A549 (cell line): ENCODE measurements around the gene VAMP7. TPM values are rescaled to one million over a fixed set of nuclear protein-coding genes. Genes with fewer than 3 reads are reported as not detected.

Experiments used
- ATAC-seq, 2 experiments: fragments of 200-7000 bp in 1 of 2; fragments of >200 bp in 1 of 2; cut with Nextera tagmentation in 1 of 2; cut with Tn5 transposase in 1 of 2; 3 replicates each; pipeline versions ENCODE4 v1.8.0 to v1.9.1; 2018 to 2020; ENCODE audit warnings: mild to moderate bottlenecking in 1 of 2, moderate library complexity in 1 of 2
- CTCF ChIA-PET: fragments of 300-600 bp; sonication (Branson Sonifier 250); formaldehyde crosslinking; extraction: SDS; loops from one replicate; lab custom pipeline; 2021; ENCODE audit warnings: antibody characterized with exemption, inconsistent platforms; lab: Yijun Ruan, JAX
- POLR2A ChIA-PET: fragments of 350-600 bp; formaldehyde crosslinking; extraction: SDS; loops from one replicate; lab custom pipeline; 2021; ENCODE audit warnings: antibody characterized with exemption, inconsistent platforms; lab: Yijun Ruan, JAX
- DNase-seq, 2 experiments: peaks; one replicate each; pipeline versions ENCODE4 v3.0.0 to v3.0.0-alpha.2; 2011 to 2016; ENCODE audit warnings: low read depth in 1 of 2, low spot score in 1 of 2
- FAIRE-seq: peaks from 2 replicates; lab custom pipeline; 2011; peaks lifted over from hg19 to GRCh38; lab: Jason Lieb, UNC
- H3K27ac ChIP-seq, 2 experiments: fragments of >200 bp; sonication (Bioruptor Twin); formaldehyde crosslinking; 3 replicates each; pipeline ENCODE4 v1.5.1; 2016 to 2017
- H3K4me1 ChIP-seq: fragments of >200 bp; sonication (Bioruptor Twin); formaldehyde crosslinking; 3 replicates; pipeline ENCODE4 v1.6.1; 2016
- H3K4me2 ChIP-seq: fragments of >200 bp; sonication (Bioruptor Twin); formaldehyde crosslinking; 3 replicates; pipeline ENCODE4 v1.6.1; 2016
- H3K4me3 ChIP-seq: fragments of >200 bp; sonication (Bioruptor Twin); formaldehyde crosslinking; 3 replicates; pipeline ENCODE4 v1.5.1; 2016
- H3K9me3 ChIP-seq: fragments of >200 bp; sonication (Bioruptor Twin); formaldehyde crosslinking; 3 replicates; pipeline ENCODE4 v1.6.1; 2016
- BHLHE40 ChIP-seq: IDR thresholded peaks from 2 replicates; pipeline ENCODE4 v1.6.1; 2012; ENCODE audit warnings: low read depth, low read length, inconsistent platforms
- CBX2 ChIP-seq: fragments of 200-600 bp; sonication (generic); IDR thresholded peaks from 2 replicates; pipeline ENCODE4 v1.6.1; 2016; ENCODE audit warnings: low read depth, mild to moderate bottlenecking, borderline replicate concordance
- CBX8 ChIP-seq: fragments of 200-600 bp; sonication (generic); IDR thresholded peaks from 2 replicates; pipeline ENCODE4 v1.6.1; 2016
- CEBPB ChIP-seq, 2 experiments: fragments of >200 bp in 1 of 2; sonication (Bioruptor Twin) in 1 of 2; formaldehyde crosslinking in 1 of 2; IDR thresholded peaks; 2 replicates each; pipeline ENCODE4 v1.6.1; 2012 to 2016
- ESRRA ChIP-seq: fragments of 150-350 bp; IDR thresholded peaks from 2 replicates; pipeline ENCODE4 v1.6.1; 2014; ENCODE audit warnings: mild to moderate bottlenecking, low read length, borderline replicate concordance
- FOSL2 ChIP-seq, 2 experiments: fragments of 450-650 bp in 1 of 2; fragments of >200 bp in 1 of 2; sonication (Bioruptor Twin) in 1 of 2; formaldehyde crosslinking; IDR thresholded peaks; 2 replicates each; pipeline versions ENCODE4 v1.5.0 to v1.6.1; 2016 to 2020; ENCODE audit warnings: mild to moderate bottlenecking in 1 of 2, moderate library complexity in 1 of 2
- FOXS1 ChIP-seq: fragments of 250-450 bp; sonication (Bioruptor Pico); IDR thresholded peaks from 2 replicates; pipeline ENCODE4 v1.5.0; 2020; ENCODE audit warnings: mild to moderate bottlenecking, moderate library complexity
- GATA3 ChIP-seq: IDR thresholded peaks from 2 replicates; pipeline ENCODE4 v1.6.1; 2012; ENCODE audit warnings: borderline replicate concordance
- HDAC2 ChIP-seq: fragments of 200-600 bp; sonication (generic); IDR thresholded peaks from 2 replicates; pipeline ENCODE4 v1.6.1; 2016
- HEYL ChIP-seq: fragments of 250-450 bp; sonication (Bioruptor Pico); IDR thresholded peaks from 2 replicates; pipeline ENCODE4 v1.8.0; 2021; ENCODE audit warnings: mild to moderate bottlenecking, moderate library complexity
- HOXB5 ChIP-seq: fragments of 250-450 bp; sonication (Bioruptor Pico); IDR thresholded peaks from 2 replicates; pipeline ENCODE4 v1.5.0; 2020; ENCODE audit warnings: mild to moderate bottlenecking, moderate library complexity
- JUN ChIP-seq, 2 experiments: fragments of >200 bp; sonication (Bioruptor Twin); formaldehyde crosslinking; IDR thresholded peaks; 2 replicates in 1 of 2; 3 replicates in 1 of 2; pipeline ENCODE4 v1.6.1; 2016 to 2017
- NFE2L2 ChIP-seq: fragments of 150-350 bp; conservative IDR thresholded peaks from 2 replicates; pipeline ENCODE4 v1.6.1; 2014; ENCODE audit warnings: low read length
- NPAS2 ChIP-seq: fragments of 250-450 bp; sonication (Bioruptor Pico); IDR thresholded peaks from 2 replicates; pipeline ENCODE4 v1.8.0; 2022; ENCODE audit warnings: mild to moderate bottlenecking, moderate library complexity, borderline replicate concordance
- PHF8 ChIP-seq: fragments of 200-600 bp; sonication (generic); IDR thresholded peaks from 2 replicates; pipeline ENCODE4 v1.6.1; 2016; ENCODE audit warnings: low read depth, mild to moderate bottlenecking, antibody characterized with exemption, moderate library complexity, borderline replicate concordance
- POLR2A ChIP-seq: IDR thresholded peaks from 2 replicates; pipeline ENCODE4 v1.6.1; 2012; ENCODE audit warnings: mild to moderate bottlenecking, low read length
- RFX5 ChIP-seq: fragments of 450-650 bp; IDR thresholded peaks from 2 replicates; pipeline ENCODE4 v1.7.1; 2014; ENCODE audit warnings: antibody characterized with exemption, mild to moderate bottlenecking, moderate library complexity
- SMC3 ChIP-seq: fragments of >200 bp; sonication (Bioruptor Twin); formaldehyde crosslinking; IDR thresholded peaks from 3 replicates; pipeline ENCODE4 v1.6.1; 2018; ENCODE audit warnings: inconsistent platforms
- SREBF2 ChIP-seq: fragments of 450-650 bp; IDR thresholded peaks from 2 replicates; pipeline ENCODE4 v1.6.1; 2014; ENCODE audit warnings: mild to moderate bottlenecking, moderate library complexity
- TP53 ChIP-seq: fragments of 250-450 bp; sonication (Bioruptor Pico); IDR thresholded peaks from 2 replicates; pipeline ENCODE4 v1.5.0; 2021; ENCODE audit warnings: mild to moderate bottlenecking, moderate library complexity
- ZNF302 ChIP-seq: fragments of 250-450 bp; sonication (Bioruptor Pico); IDR thresholded peaks from 2 replicates; pipeline ENCODE4 v1.9.0; 2021; ENCODE audit warnings: inconsistent platforms, mild to moderate bottlenecking, moderate library complexity
- WGBS: methylation state at CpG from one replicate; pipeline ENCODE4 v1.1.6; 2017; ENCODE audit errors: missing lambda C conversion rate; 5-methylcytosine and 5-hydroxymethylcytosine counted together
- polyA plus RNA-seq, 4 experiments: library from polyadenylated mRNA; depleted of rRNA in 3 of 4; stranded (reverse); fragments of >200 nt; fragmentation: RNase III in 1 of 4; extraction: RNeasy Plus Mini Kit Qiagen cat#74134 plus additional on column Dnase treatment in 1 of 4; gene quantifications; 2 replicates in 3 of 4; 3 replicates in 1 of 4; pipeline ENCODE4 v1.2.3, GENCODE V29; 2011 to 2017
- TF ChIP-seq, protein P1 (sequence below): fragments of >200 bp; sonication (Bioruptor Twin); formaldehyde crosslinking; IDR thresholded peaks from 3 replicates; pipeline ENCODE4 v1.6.1; 2016
- TF ChIP-seq, protein P2 (sequence below): IDR thresholded peaks from 2 replicates; pipeline ENCODE4 v1.6.1; 2012
- TF ChIP-seq, protein P3 (sequence below): fragments of 150-350 bp; IDR thresholded peaks from 2 replicates; pipeline ENCODE4 v1.6.1; 2014; ENCODE audit warnings: low read depth, mild to moderate bottlenecking, low read length
- TF ChIP-seq, protein P4 (sequence below): fragments of 250-450 bp; sonication (Bioruptor Pico); IDR thresholded peaks from 2 replicates; pipeline ENCODE4 v1.5.0; 2020; ENCODE audit warnings: low read depth, mild to moderate bottlenecking, moderate library complexity
- TF ChIP-seq, protein P5 (sequence below): fragments of >200 bp; sonication (Bioruptor Twin); formaldehyde crosslinking; IDR thresholded peaks from 3 replicates; pipeline ENCODE4 v1.5.1; 2016
- TF ChIP-seq, protein P6 (sequence below): IDR thresholded peaks from 2 replicates; pipeline ENCODE4 v1.6.1; 2012; ENCODE audit warnings: low read depth, borderline replicate concordance
- TF ChIP-seq, protein P7 (sequence below): fragments of 250-450 bp; sonication (Bioruptor Pico); IDR thresholded peaks from 2 replicates; pipeline ENCODE4 v1.5.0; 2021; ENCODE audit warnings: mild to moderate bottlenecking, moderate library complexity, borderline replicate concordance

Gene VAMP7
- polyA plus RNA-seq, 2 of the 4 experiments (the other 2 are of a cell fraction): 35.4 to 53.7 TPM

DNA sequence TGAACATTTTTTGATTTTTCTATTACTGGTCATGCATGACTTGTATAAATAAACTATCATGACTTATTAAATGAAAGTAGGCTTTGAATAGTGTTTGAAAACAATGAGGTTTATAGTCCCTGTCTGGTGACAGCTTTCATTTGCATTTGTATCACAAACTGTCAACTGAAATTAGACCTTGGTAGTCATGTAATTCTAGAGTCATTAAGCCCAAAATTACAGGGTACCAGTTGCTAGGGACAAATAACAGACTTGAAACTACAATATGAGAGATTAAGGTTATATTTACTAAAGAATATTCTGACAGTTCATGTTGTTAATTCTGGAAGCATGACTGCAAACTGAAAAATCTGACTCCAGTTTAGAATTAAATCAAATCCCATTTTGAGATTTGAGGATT lies 9.2 kb upstream of the VAMP7 start:
- TF ChIP-seq, protein P1, sequence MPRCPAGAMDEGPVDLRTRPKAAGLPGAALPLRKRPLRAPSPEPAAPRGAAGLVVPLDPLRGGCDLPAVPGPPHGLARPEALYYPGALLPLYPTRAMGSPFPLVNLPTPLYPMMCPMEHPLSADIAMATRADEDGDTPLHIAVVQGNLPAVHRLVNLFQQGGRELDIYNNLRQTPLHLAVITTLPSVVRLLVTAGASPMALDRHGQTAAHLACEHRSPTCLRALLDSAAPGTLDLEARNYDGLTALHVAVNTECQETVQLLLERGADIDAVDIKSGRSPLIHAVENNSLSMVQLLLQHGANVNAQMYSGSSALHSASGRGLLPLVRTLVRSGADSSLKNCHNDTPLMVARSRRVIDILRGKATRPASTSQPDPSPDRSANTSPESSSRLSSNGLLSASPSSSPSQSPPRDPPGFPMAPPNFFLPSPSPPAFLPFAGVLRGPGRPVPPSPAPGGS: no peak
- TF ChIP-seq TP53: no peak
- no peak for TF ChIP-seq HEYL (CRISPR knock-in tag)
- TF ChIP-seq, protein P2, sequence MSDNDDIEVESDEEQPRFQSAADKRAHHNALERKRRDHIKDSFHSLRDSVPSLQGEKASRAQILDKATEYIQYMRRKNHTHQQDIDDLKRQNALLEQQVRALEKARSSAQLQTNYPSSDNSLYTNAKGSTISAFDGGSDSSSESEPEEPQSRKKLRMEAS: no peak
- TF ChIP-seq HOXB5 (CRISPR knock-in tag): no peak
- no peak for TF ChIP-seq NFE2L2
- no peak for TF ChIP-seq POLR2A
- no peak for TF ChIP-seq FOXS1 (CRISPR knock-in tag)
- no peak for TF ChIP-seq GATA3
- no peak for TF ChIP-seq ZNF302 (CRISPR knock-in tag)
- no peak for TF ChIP-seq RFX5
- TF ChIP-seq JUN (IDR thresholded peaks at IDR 0.05): no peak
- TF ChIP-seq ESRRA: no peak
- no peak for TF ChIP-seq SREBF2
- Histone ChIP-seq H3K4me2 (no peak overlapping the region), H3K4me3 (no peak overlapping the region), H3K9me3 (peaks cover 9% of the 10 kb centered on the region; the same call in 2 of the 3 replicates), H3K4me1 (no peaks in the 10 kb centered on the region), H3K27ac (no peak overlapping the region)
- ATAC-seq: no peak
- DNase-seq: no peak
- ChIA-PET POLR2A (no interaction called here), CTCF (no interaction called here)
- no peak for FAIRE-seq

DNA sequence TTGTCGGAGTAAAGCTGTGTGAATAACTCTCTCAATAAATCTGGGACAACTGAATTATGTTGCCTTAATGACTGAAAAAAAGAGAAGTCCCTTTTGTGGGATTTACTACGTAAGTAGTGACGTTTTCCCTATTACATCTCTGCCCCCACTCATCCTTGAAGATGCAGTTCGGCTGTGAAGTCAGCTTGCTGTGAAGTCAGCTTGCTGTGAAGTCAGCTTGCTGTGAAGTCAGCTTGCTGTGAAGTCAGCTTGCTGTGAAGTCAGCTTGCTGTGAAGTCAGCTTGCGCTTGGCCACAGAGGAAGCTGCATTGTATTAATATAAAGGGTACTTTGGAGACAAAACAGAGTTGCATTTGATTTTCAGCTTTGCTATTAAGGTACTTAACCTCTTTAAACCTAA lies 8.0 kb upstream of the VAMP7 start:
- POLR2A ChIA-PET: no interaction called here

More for the DNA sequence above, 8.0 kb upstream of the VAMP7 start:
- no peaks in the 10 kb centered on the region for H3K4me1 ChIP-seq
- peaks cover 4% of the 10 kb centered on the region; the same call in 2 of the 3 replicates for H3K9me3 ChIP-seq
- no peak overlapping the region for H3K27ac ChIP-seq
- FAIRE-seq (no peak), DNase-seq (no peak), ATAC-seq (no peak)
- no peak overlapping the region for H3K4me3 ChIP-seq
- WGBS: 34% methylated on average over 5 of the region's 5 CpGs
- H3K4me2 ChIP-seq: no peak overlapping the region
- CTCF ChIA-PET: no interaction called here
- TF ChIP-seq HDAC2 (no peak), CBX2 (no peak), PHF8 (no peak), CEBPB (IDR thresholded peaks at IDR 0.05) (no peak), CBX8 (no peak), GATA3 (no peak), POLR2A (no peak), SMC3 (no peak), HOXB5 (CRISPR knock-in tag) (no peak), NPAS2 (no peak), FOSL2 (IDR thresholded peaks at IDR 0.05) (no peak), FOSL2 (CRISPR knock-in tag; IDR thresholded peaks at IDR 0.05) (no peak), BHLHE40 (no peak), ESRRA (no peak)
- TF ChIP-seq, protein P3, sequence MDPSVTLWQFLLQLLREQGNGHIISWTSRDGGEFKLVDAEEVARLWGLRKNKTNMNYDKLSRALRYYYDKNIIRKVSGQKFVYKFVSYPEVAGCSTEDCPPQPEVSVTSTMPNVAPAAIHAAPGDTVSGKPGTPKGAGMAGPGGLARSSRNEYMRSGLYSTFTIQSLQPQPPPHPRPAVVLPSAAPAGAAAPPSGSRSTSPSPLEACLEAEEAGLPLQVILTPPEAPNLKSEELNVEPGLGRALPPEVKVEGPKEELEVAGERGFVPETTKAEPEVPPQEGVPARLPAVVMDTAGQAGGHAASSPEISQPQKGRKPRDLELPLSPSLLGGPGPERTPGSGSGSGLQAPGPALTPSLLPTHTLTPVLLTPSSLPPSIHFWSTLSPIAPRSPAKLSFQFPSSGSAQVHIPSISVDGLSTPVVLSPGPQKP: no peak
- TF ChIP-seq, protein P4, sequence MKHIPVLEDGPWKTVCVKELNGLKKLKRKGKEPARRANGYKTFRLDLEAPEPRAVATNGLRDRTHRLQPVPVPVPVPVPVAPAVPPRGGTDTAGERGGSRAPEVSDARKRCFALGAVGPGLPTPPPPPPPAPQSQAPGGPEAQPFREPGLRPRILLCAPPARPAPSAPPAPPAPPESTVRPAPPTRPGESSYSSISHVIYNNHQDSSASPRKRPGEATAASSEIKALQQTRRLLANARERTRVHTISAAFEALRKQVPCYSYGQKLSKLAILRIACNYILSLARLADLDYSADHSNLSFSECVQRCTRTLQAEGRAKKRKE (CRISPR knock-in tag): no peak
- TF ChIP-seq, protein P2: no peak
- TF ChIP-seq, protein P5, sequence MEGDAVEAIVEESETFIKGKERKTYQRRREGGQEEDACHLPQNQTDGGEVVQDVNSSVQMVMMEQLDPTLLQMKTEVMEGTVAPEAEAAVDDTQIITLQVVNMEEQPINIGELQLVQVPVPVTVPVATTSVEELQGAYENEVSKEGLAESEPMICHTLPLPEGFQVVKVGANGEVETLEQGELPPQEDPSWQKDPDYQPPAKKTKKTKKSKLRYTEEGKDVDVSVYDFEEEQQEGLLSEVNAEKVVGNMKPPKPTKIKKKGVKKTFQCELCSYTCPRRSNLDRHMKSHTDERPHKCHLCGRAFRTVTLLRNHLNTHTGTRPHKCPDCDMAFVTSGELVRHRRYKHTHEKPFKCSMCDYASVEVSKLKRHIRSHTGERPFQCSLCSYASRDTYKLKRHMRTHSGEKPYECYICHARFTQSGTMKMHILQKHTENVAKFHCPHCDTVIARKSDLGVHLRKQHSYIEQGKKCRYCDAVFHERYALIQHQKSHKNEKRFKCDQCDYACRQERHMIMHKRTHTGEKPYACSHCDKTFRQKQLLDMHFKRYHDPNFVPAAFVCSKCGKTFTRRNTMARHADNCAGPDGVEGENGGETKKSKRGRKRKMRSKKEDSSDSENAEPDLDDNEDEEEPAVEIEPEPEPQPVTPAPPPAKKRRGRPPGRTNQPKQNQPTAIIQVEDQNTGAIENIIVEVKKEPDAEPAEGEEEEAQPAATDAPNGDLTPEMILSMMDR: no peak
- TF ChIP-seq, protein P6, sequence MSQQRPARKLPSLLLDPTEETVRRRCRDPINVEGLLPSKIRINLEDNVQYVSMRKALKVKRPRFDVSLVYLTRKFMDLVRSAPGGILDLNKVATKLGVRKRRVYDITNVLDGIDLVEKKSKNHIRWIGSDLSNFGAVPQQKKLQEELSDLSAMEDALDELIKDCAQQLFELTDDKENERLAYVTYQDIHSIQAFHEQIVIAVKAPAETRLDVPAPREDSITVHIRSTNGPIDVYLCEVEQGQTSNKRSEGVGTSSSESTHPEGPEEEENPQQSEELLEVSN: no peak
- TF ChIP-seq, protein P7, sequence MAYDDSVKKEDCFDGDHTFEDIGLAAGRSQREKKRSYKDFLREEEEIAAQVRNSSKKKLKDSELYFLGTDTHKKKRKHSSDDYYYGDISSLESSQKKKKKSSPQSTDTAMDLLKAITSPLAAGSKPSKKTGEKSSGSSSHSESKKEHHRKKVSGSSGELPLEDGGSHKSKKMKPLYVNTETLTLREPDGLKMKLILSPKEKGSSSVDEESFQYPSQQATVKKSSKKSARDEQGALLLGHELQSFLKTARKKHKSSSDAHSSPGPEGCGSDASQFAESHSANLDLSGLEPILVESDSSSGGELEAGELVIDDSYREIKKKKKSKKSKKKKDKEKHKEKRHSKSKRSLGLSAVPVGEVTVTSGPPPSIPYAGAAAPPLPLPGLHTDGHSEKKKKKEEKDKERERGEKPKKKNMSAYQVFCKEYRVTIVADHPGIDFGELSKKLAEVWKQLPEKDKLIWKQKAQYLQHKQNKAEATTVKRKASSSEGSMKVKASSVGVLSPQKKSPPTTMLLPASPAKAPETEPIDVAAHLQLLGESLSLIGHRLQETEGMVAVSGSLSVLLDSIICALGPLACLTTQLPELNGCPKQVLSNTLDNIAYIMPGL (CRISPR knock-in tag): no peak
